OCI-LY1 (cell line): ENCODE results near the gene TBL2.
"Not testable (repeated sequence)": the region's sequence is repeated elsewhere in the genome, so short reads cannot be mapped to it uniquely, and the experiment has no call there.

Experiments used
- H2AFZ ChIP-seq: fragments of 200-600 bp; sonication (generic), shearing (Covaris generic); 2 replicates; pipeline ENCODE4 v1.6.0; 2014; ENCODE audit warnings: antibody characterized with exemption, mild to moderate bottlenecking, low read length
- H3F3A ChIP-seq: fragments of 200-600 bp; sonication (generic), shearing (Covaris generic); 2 replicates; pipeline ENCODE4 v1.6.0; 2014; ENCODE audit warnings: mild to moderate bottlenecking, antibody characterized with exemption, low read length, moderate library complexity; ENCODE audit not compliant: insufficient read depth
- H3K27ac ChIP-seq: fragments of 200-600 bp; sonication (generic); 2 replicates; pipeline ENCODE4 v1.5.1; 2014; ENCODE audit warnings: low read length, mixed run types, mild to moderate bottlenecking, low read depth; ENCODE audit not compliant: poor library complexity, severe bottlenecking
- H3K27me3 ChIP-seq: fragments of 200-600 bp; sonication (generic); 2 replicates; pipeline ENCODE4 v1.6.0; 2014; ENCODE audit warnings: antibody characterized with exemption, mild to moderate bottlenecking, low read length, moderate library complexity; ENCODE audit not compliant: insufficient read depth
- H3K36me3 ChIP-seq: fragments of 200-600 bp; sonication (generic); 2 replicates; pipeline ENCODE4 v1.6.1; 2014; ENCODE audit warnings: mild to moderate bottlenecking, antibody characterized with exemption, low read length, moderate library complexity, mixed read lengths; ENCODE audit not compliant: insufficient read depth
- H3K4me1 ChIP-seq: fragments of 200-600 bp; sonication (generic); 2 replicates; pipeline ENCODE4 v1.5.1; 2014; ENCODE audit warnings: mild to moderate bottlenecking, low read length, moderate library complexity; ENCODE audit not compliant: insufficient read depth, severe bottlenecking
- H3K4me2 ChIP-seq: fragments of 200-600 bp; sonication (generic), shearing (Covaris generic); 2 replicates; pipeline ENCODE4 v1.6.1; 2014; ENCODE audit warnings: low read length
- H3K4me3 ChIP-seq: fragments of 200-600 bp; sonication (generic); 2 replicates; pipeline ENCODE4 v1.5.1; 2014; ENCODE audit warnings: low read length, low read depth, mild to moderate bottlenecking, mixed read lengths; ENCODE audit not compliant: poor library complexity, severe bottlenecking
- H3K79me2 ChIP-seq: fragments of 200-600 bp; shearing (Covaris generic); 2 replicates; pipeline ENCODE4 v1.6.1; 2016; ENCODE audit warnings: mixed run types, low read length, mixed read lengths; ENCODE audit not compliant: insufficient read depth
- H3K9ac ChIP-seq: fragments of 200-600 bp; sonication (generic), shearing (Covaris generic); 2 replicates; pipeline ENCODE4 v1.6.1; 2014; ENCODE audit warnings: mild to moderate bottlenecking, low read length, mixed read lengths
- H3K9me2 ChIP-seq: fragments of 200-600 bp; sonication (generic), shearing (Covaris generic); 2 replicates; pipeline ENCODE4 v1.6.1; 2014; ENCODE audit warnings: low read depth, mild to moderate bottlenecking, low read length, mixed read lengths
- H3K9me3 ChIP-seq: fragments of 200-600 bp; shearing (Covaris generic); 2 replicates; pipeline ENCODE4 v1.6.1; 2014; ENCODE audit warnings: low read length, mixed read lengths
- H4K20me1 ChIP-seq: fragments of 200-600 bp; sonication (generic), shearing (Covaris generic); 2 replicates; pipeline ENCODE4 v1.6.0; 2016; ENCODE audit warnings: mild to moderate bottlenecking, low read length; ENCODE audit not compliant: insufficient read depth
- EZH2 ChIP-seq: fragments of 200-600 bp; sonication (generic), shearing (Covaris generic); IDR thresholded peaks from 2 replicates; pipeline ENCODE4 v1.8.0; 2017; ENCODE audit warnings: borderline replicate concordance, mixed run types, mild to moderate bottlenecking, antibody characterized with exemption, low read length, moderate library complexity, mixed read lengths
- TF ChIP-seq, protein P1 (sequence below): fragments of 200-600 bp; sonication (generic), shearing (Covaris generic); IDR thresholded peaks from 2 replicates; pipeline ENCODE4 v1.5.1; 2017; ENCODE audit warnings: mild to moderate bottlenecking, antibody characterized with exemption, low read length, moderate library complexity, mixed read lengths

The TBL2 gene

GRCh38 chr7:73586911-73587310 is 8.5 kb upstream of the TBL2 start:
- Histone ChIP-seq H3K9ac (no peak overlapping the region), H3K9me3 (no peaks in the 10 kb centered on the region), H4K20me1 (no peaks in the 10 kb centered on the region), H3K36me3 (no peaks in the 10 kb centered on the region), H3K4me1 (peaks cover 5% of the 10 kb centered on the region), H3K4me2 (no peak overlapping the region), H3K27me3 (no peaks in the 10 kb centered on the region; the same call in 1 of the 2 replicates), H3K27ac (no peak overlapping the region), H3K4me3 (no peak overlapping the region), H3K9me2 (no peaks in the 10 kb centered on the region), H3F3A (no peaks in the 10 kb centered on the region), H2AFZ (no peak overlapping the region), H3K79me2 (no peaks in the 10 kb centered on the region)
- TF ChIP-seq, protein P1, sequence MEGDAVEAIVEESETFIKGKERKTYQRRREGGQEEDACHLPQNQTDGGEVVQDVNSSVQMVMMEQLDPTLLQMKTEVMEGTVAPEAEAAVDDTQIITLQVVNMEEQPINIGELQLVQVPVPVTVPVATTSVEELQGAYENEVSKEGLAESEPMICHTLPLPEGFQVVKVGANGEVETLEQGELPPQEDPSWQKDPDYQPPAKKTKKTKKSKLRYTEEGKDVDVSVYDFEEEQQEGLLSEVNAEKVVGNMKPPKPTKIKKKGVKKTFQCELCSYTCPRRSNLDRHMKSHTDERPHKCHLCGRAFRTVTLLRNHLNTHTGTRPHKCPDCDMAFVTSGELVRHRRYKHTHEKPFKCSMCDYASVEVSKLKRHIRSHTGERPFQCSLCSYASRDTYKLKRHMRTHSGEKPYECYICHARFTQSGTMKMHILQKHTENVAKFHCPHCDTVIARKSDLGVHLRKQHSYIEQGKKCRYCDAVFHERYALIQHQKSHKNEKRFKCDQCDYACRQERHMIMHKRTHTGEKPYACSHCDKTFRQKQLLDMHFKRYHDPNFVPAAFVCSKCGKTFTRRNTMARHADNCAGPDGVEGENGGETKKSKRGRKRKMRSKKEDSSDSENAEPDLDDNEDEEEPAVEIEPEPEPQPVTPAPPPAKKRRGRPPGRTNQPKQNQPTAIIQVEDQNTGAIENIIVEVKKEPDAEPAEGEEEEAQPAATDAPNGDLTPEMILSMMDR: no peak
- no peak for TF ChIP-seq EZH2

DNA sequence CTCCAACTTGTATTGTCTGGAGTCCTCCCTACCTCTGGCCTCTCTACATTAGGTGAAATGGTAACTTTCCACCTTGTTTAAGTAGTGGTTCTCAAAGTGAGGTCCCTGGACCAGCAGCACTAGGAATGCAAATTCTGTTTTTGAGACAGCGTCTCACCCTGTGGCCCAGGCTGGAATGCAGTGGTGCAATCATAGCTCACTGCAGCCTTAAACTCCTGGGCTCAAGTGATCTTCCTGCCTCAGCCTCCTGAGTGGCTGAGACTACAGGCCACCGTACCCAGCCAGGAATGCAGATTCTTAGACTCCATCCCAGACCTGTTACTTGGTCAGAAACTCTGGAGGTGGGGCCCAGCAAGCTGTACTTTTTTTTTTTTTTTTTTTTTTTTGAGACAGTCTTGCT is 6.8 kb upstream of the TBL2 start:
- Histone ChIP-seq H3K4me2 (no peak overlapping the region), H3K27me3 (no peaks in the 10 kb centered on the region; the same call in 1 of the 2 replicates)

GRCh38 chr7:73582664-73583202 is 4.4 kb upstream of the TBL2 start:
- H3K9me3 ChIP-seq: no peaks in the 10 kb centered on the region
- no peak overlapping the region for H3K27ac ChIP-seq
- TF ChIP-seq EZH2: no peak
- TF ChIP-seq, protein P1: no peak
- peaks cover 4% of the 10 kb centered on the region for H3K79me2 ChIP-seq
- peaks cover 9% of the 10 kb centered on the region for H3K4me1 ChIP-seq
- no peak overlapping the region for H2AFZ ChIP-seq
- H3K4me2 ChIP-seq: no peak overlapping the region
- no peaks in the 10 kb centered on the region for H3K36me3 ChIP-seq
- no peaks in the 10 kb centered on the region for H4K20me1 ChIP-seq
- no peaks in the 10 kb centered on the region; the same call in 1 of the 2 replicates for H3K27me3 ChIP-seq
- H3K4me3 ChIP-seq: no peak overlapping the region
- no peak overlapping the region for H3K9ac ChIP-seq
- H3F3A ChIP-seq: no peaks in the 10 kb centered on the region
- H3K9me2 ChIP-seq: no peaks in the 10 kb centered on the region

More for the DNA sequence above, 6.8 kb upstream of the TBL2 start:
- Histone ChIP-seq H3K27ac (no peak overlapping the region), H2AFZ (no peak overlapping the region), H3K9me2 (no peaks in the 10 kb centered on the region), H4K20me1 (no peaks in the 10 kb centered on the region), H3K79me2 (no peaks in the 10 kb centered on the region), H3K4me1 (peaks cover 5% of the 10 kb centered on the region), H3K4me3 (no peak overlapping the region), H3K9me3 (no peaks in the 10 kb centered on the region), H3F3A (no peaks in the 10 kb centered on the region), H3K9ac (no peak overlapping the region), H3K36me3 (no peaks in the 10 kb centered on the region)
- TF ChIP-seq, protein P1: no peak

GRCh38 chr7:73581006-73581405 is 2.6 kb upstream of the TBL2 start:
- H3F3A ChIP-seq, H3K4me3 ChIP-seq, H3K9me2 ChIP-seq, H3K27ac ChIP-seq, H4K20me1 ChIP-seq, H2AFZ ChIP-seq, H3K27me3 ChIP-seq, H3K36me3 ChIP-seq, H3K9me3 ChIP-seq, H3K4me2 ChIP-seq, H3K9ac ChIP-seq: not testable (repeated sequence)
- peaks cover 12% of the 10 kb centered on the region for H3K79me2 ChIP-seq
- H3K4me1 ChIP-seq: peaks cover 21% of the 10 kb centered on the region
